ENCODE data around the gene SUZ12. TPM values are rescaled to one million over a fixed set of nuclear protein-coding genes. Genes with fewer than 3 reads are reported as not detected.

SUZ12 gene
- total RNA-seq, 1 experiment from 2014 or later: 38.5 TPM

DNA sequence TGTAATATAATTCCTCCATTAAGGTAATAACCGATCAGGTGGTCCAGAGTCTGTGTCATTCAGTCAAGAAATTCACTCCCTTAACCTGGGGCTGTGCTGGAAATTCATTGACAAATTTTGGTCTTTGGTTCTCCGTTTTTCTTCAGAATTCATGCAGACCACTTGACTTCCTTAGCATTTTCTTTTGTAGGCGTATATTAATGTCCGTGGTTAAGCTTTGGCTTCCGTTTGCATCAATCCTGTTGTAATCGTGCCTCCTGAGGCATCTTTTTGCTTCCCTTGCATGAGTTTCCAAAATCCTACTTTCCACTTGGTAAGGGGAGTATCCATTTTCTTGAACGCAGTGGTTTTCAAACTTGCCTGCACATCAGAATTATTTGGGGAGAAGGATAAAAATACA lies 79.4 kb downstream of the SUZ12 start:
- Mint-ChIP-seq H3K36me3 (ENCODE audit: insufficient read depth in 1 of 3, low read depth in 3 of 3) (peaks cover 0 to 19% (median 10%) of the 10 kb centered on the region in 3 experiments; a peak in 5 of 7 replicates), H3K27me3 (ENCODE audit: low read depth) (no peaks in the 10 kb centered on the region), H3K4me1 (no peaks in the 10 kb centered on the region), H3K4me3 (no peak overlapping the region), H3K27ac (no peak overlapping the region), H3K9me3 (no peaks in the 10 kb centered on the region)
- H3K4ac ChIP-seq (ENCODE audit: low read depth, low read length): no peak overlapping the region
- H3K9me3 ChIP-seq (ENCODE audit: control insufficient read depth, low read depth, low read length): no peaks in the 10 kb centered on the region
- H2BK12ac ChIP-seq (ENCODE audit: insufficient read length, low read depth, low read length): no peak overlapping the region
- H2BK120ac ChIP-seq (ENCODE audit: low read depth, low read length, poor library complexity, severe bottlenecking): no peak overlapping the region
- no peaks in the 10 kb centered on the region for H3K4me1 ChIP-seq (ENCODE audit: insufficient read depth, low read length)
- H3K4me2 ChIP-seq (ENCODE audit: insufficient read depth, insufficient read length, low read length): no peak overlapping the region
- no peak overlapping the region for H4K8ac ChIP-seq (replicated peaks; ENCODE audit: insufficient read length, low read depth, low read length)
- H2AFZ ChIP-seq (ENCODE audit: low read length): no peak overlapping the region
- no peaks in the 10 kb centered on the region for H3K27me3 ChIP-seq (ENCODE audit: insufficient read depth, low read length)
- TF ChIP-seq, protein P1, sequence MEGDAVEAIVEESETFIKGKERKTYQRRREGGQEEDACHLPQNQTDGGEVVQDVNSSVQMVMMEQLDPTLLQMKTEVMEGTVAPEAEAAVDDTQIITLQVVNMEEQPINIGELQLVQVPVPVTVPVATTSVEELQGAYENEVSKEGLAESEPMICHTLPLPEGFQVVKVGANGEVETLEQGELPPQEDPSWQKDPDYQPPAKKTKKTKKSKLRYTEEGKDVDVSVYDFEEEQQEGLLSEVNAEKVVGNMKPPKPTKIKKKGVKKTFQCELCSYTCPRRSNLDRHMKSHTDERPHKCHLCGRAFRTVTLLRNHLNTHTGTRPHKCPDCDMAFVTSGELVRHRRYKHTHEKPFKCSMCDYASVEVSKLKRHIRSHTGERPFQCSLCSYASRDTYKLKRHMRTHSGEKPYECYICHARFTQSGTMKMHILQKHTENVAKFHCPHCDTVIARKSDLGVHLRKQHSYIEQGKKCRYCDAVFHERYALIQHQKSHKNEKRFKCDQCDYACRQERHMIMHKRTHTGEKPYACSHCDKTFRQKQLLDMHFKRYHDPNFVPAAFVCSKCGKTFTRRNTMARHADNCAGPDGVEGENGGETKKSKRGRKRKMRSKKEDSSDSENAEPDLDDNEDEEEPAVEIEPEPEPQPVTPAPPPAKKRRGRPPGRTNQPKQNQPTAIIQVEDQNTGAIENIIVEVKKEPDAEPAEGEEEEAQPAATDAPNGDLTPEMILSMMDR (conservative IDR thresholded peaks at IDR 0.05): no peak
- no peak overlapping the region for H3K27ac ChIP-seq (ENCODE audit: insufficient read length, low read depth, low read length)
- H4K20me1 ChIP-seq (ENCODE audit: control insufficient read depth, insufficient read depth, insufficient read length): no peaks in the 10 kb centered on the region
- no peak overlapping the region for H2BK15ac ChIP-seq (ENCODE audit: low read depth, low read length)
- H3T11ph ChIP-seq (ENCODE audit: low read length): no peak overlapping the region
- H3K14ac ChIP-seq (ENCODE audit: insufficient read depth, low read length): no peak overlapping the region
- no peak overlapping the region for H3K18ac ChIP-seq (ENCODE audit: insufficient read length, low read depth, low read length)
- no peaks in the 10 kb centered on the region for H3K79me1 ChIP-seq (ENCODE audit: insufficient read depth, low read depth, low read length, poor library complexity, severe bottlenecking)
- H3K9ac ChIP-seq (ENCODE audit: extremely low read depth, insufficient read length, low read length): no peak overlapping the region
- no peak overlapping the region for H2BK20ac ChIP-seq (ENCODE audit: low read depth, low read length, poor library complexity, severe bottlenecking)
- WGBS (ENCODE audit: extremely low coverage, insufficient read length, low lambda C conversion rate): no CpG with 5 or more reads among the region's 7 CpGs
- no peak for DNase-seq
- no peak overlapping the region for H3K23ac ChIP-seq (ENCODE audit: insufficient read length, low read depth, low read length)
- no peak overlapping the region for H3K56ac ChIP-seq (ENCODE audit: insufficient read length, low read depth, low read length)
- H2BK5ac ChIP-seq (ENCODE audit: insufficient read length, low read length): no peak overlapping the region
- no peak overlapping the region for H4K91ac ChIP-seq (ENCODE audit: insufficient read length, low read depth, low read length)
- H2AK5ac ChIP-seq (ENCODE audit: insufficient read length, low read length): no peak overlapping the region
- no peaks in the 10 kb centered on the region for H3K23me2 ChIP-seq (ENCODE audit: insufficient read length, low read depth, low read length, poor library complexity, severe bottlenecking)
- H4K5ac ChIP-seq (ENCODE audit: insufficient read length, low read depth, low read length): no peak overlapping the region
- H3K79me2 ChIP-seq (ENCODE audit: insufficient read depth, low read length): peaks cover 3% of the 10 kb centered on the region; the same call in 1 of the 2 replicates
